Duodenal mucosa (tissue), 2 donors: ENCODE data around the gene UTP15.

Experiments
- H3K27ac ChIP-seq: one replicate; pipeline ENCODE4 v1.7.0; 2013; ENCODE audit warnings: low read depth, low read length
- H3K27me3 ChIP-seq, 2 donors: one replicate each; pipeline ENCODE4 v1.7.0; 2013; ENCODE audit warnings: low read length in 2 of 2, control low read depth in 1 of 2; ENCODE audit not compliant: insufficient read depth in 2 of 2, control insufficient read depth in 1 of 2
- H3K36me3 ChIP-seq, 2 donors: one replicate each; pipeline ENCODE4 v1.7.0; 2013; ENCODE audit warnings: low read length in 2 of 2, control low read depth in 1 of 2; ENCODE audit not compliant: insufficient read depth in 2 of 2, control insufficient read depth in 1 of 2
- H3K4me1 ChIP-seq, 2 donors: one replicate each; pipeline ENCODE4 v1.7.0; 2013; ENCODE audit warnings: low read length in 2 of 2, control low read depth in 1 of 2; ENCODE audit not compliant: insufficient read depth in 2 of 2, control insufficient read depth in 1 of 2
- H3K4me3 ChIP-seq, 2 donors: one replicate each; pipeline ENCODE4 v1.7.0; 2013; ENCODE audit warnings: low read length in 2 of 2, low read depth in 1 of 2
- H3K9ac ChIP-seq, 2 donors: one replicate each; pipeline ENCODE4 v1.7.0; 2013; ENCODE audit warnings: low read length in 2 of 2, low read depth in 1 of 2
- H3K9me3 ChIP-seq, 2 donors: one replicate each; pipeline ENCODE4 v1.7.0; 2013; ENCODE audit warnings: low read length in 2 of 2, control low read depth in 1 of 2; ENCODE audit not compliant: control insufficient read depth in 1 of 2

The UTP15 gene

GRCh38 chr5:73565139-73565968, at the start of gene UTP15, which contains the start of gene ANKRA2:
Gene UTP15 (plus strand): TSS chr5:73565743. CDS start chr5:73567345, 1,602 bp downstream.
Gene ANKRA2 (minus strand): TSS chr5:73565639. CDS start chr5:73562881, 2,758 bp downstream.
- peaks cover 4 to 10% of the 10 kb centered on the region in 2 donors for H3K36me3 ChIP-seq
- no peaks in the 10 kb centered on the region for H3K9me3 ChIP-seq
- H3K27ac ChIP-seq = peak within 1 kb of the TSS; percentile 92
- H3K27me3 ChIP-seq = no peaks in the 10 kb centered on the region
- peak within 1 kb of the TSS; percentile 92 to 100 for H3K4me3 ChIP-seq
- H3K4me1 ChIP-seq = peaks cover 20 to 29% of the 10 kb centered on the region in 2 donors
- peak within 1 kb of the TSS; percentile 82 to 87 for H3K9ac ChIP-seq

GRCh38 chr5:73519531-73520283, 45.8 kb upstream of the UTP15 start:
- Histone ChIP-seq H3K27ac (no peak overlapping the region), H3K4me1 (peaks cover 4 to 5% of the 10 kb centered on the region in 2 donors), H3K9me3 (no peaks in the 10 kb centered on the region), H3K27me3 (no peaks in the 10 kb centered on the region), H3K4me3 (no peak overlapping the region), H3K36me3 (no peaks in the 10 kb centered on the region), H3K9ac (no peak overlapping the region)

- H3K27me3 ChIP-seq = no peaks in the 10 kb centered on the region
- peaks cover 4 to 5% of the 10 kb centered on the region in 2 donors for H3K4me1 ChIP-seq
- no peaks in the 10 kb centered on the region for H3K36me3 ChIP-seq
- H3K4me3 ChIP-seq = no peak overlapping the region
- no peak overlapping the region for H3K9ac ChIP-seq
- no peak overlapping the region for H3K27ac ChIP-seq
- H3K9me3 ChIP-seq = no peaks in the 10 kb centered on the region
Observed at GRCh38 chr5:73522989-73523388, 42.6 kb upstream of the UTP15 start.

- peaks cover 4 to 5% of the 10 kb centered on the region in 2 donors for H3K4me1 ChIP-seq
- no peaks in the 10 kb centered on the region for H3K9me3 ChIP-seq
- no peak overlapping the region for H3K4me3 ChIP-seq
- no peaks in the 10 kb centered on the region for H3K27me3 ChIP-seq
- no peak overlapping the region for H3K27ac ChIP-seq
- no peak overlapping the region for H3K9ac ChIP-seq
- no peaks in the 10 kb centered on the region for H3K36me3 ChIP-seq
Observed at GRCh38 chr5:73523861-73524260, 41.7 kb upstream of the UTP15 start.

GRCh38 chr5:73525606-73526203, 39.8 kb upstream of the UTP15 start:
- no peaks in the 10 kb centered on the region for H3K9me3 ChIP-seq
- H3K36me3 ChIP-seq = no peaks in the 10 kb centered on the region
- no peak overlapping the region for H3K27ac ChIP-seq

GRCh38 chr5:73528248-73528647, 37.3 kb upstream of the UTP15 start:
- H3K4me3 ChIP-seq = no peak overlapping the region
- H3K9me3 ChIP-seq = no peaks in the 10 kb centered on the region
- H3K4me1 ChIP-seq = no peaks in the 10 kb centered on the region
- no peak overlapping the region for H3K27ac ChIP-seq
- H3K36me3 ChIP-seq = no peaks in the 10 kb centered on the region
- H3K27me3 ChIP-seq = no peaks in the 10 kb centered on the region
- H3K9ac ChIP-seq = no peak overlapping the region

More at GRCh38 chr5:73525606-73526203, 39.8 kb upstream of the UTP15 start:
- H3K4me1 ChIP-seq = no peaks in the 10 kb centered on the region
- H3K9ac ChIP-seq = no peak overlapping the region
- H3K4me3 ChIP-seq = no peak overlapping the region
- no peaks in the 10 kb centered on the region for H3K27me3 ChIP-seq

- Histone ChIP-seq H3K4me3 (no peak overlapping the region), H3K9ac (no peak overlapping the region), H3K27ac (no peak overlapping the region), H3K27me3 (no peaks in the 10 kb centered on the region), H3K4me1 (no peaks in the 10 kb centered on the region), H3K9me3 (no peaks in the 10 kb centered on the region), H3K36me3 (no peaks in the 10 kb centered on the region)
Observed at GRCh38 chr5:73529081-73529480, 36.5 kb upstream of the UTP15 start.

- no peaks in the 10 kb centered on the region for H3K36me3 ChIP-seq
- no peak overlapping the region for H3K27ac ChIP-seq
- peaks cover 0 to 4% of the 10 kb centered on the region in 2 donors for H3K9me3 ChIP-seq
- no peaks in the 10 kb centered on the region for H3K4me1 ChIP-seq
- H3K9ac ChIP-seq = no peak overlapping the region
- no peaks in the 10 kb centered on the region for H3K27me3 ChIP-seq
- no peak overlapping the region for H3K4me3 ChIP-seq
Observed at GRCh38 chr5:73531356-73531755, 34.2 kb upstream of the UTP15 start.

- no peaks in the 10 kb centered on the region for H3K4me1 ChIP-seq
- no peak overlapping the region for H3K9ac ChIP-seq
- peaks cover 0 to 4% of the 10 kb centered on the region in 2 donors for H3K9me3 ChIP-seq
- no peak overlapping the region for H3K27ac ChIP-seq
- no peak overlapping the region for H3K4me3 ChIP-seq
- H3K27me3 ChIP-seq = no peaks in the 10 kb centered on the region
- no peaks in the 10 kb centered on the region for H3K36me3 ChIP-seq
Observed at GRCh38 chr5:73532195-73532594, 33.3 kb upstream of the UTP15 start.
